PFSK-1 (cell line): Measurements from ENCODE around the gene TJAP1.

Source experiments
- POLR2AphosphoS5 ChIP-seq: IDR thresholded peaks from 2 replicates; pipeline ENCODE4 v1.6.1; 2012; ENCODE audit warnings: low read depth, mild to moderate bottlenecking, control low read depth, low read length, moderate library complexity
- TAF1 ChIP-seq: IDR thresholded peaks from 2 replicates; pipeline ENCODE4 v1.6.1; 2012; ENCODE audit warnings: low read length, control low read depth, borderline replicate concordance; ENCODE audit not compliant: insufficient read depth

DNA sequence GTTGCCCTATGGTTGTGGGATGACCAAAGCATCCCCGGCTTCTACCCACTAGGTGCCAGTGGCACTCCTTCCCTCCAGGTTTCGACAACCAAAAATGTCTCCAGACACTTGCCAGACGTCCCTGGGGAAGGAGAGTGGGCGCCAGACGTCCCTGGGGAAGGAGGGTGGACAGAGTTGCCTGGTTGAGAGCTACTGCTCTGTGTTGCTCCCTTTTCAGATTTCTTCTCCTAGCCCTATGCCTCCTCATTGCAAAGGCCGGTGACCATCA lies 19.7 kb downstream of the TJAP1 start:
- TF ChIP-seq POLR2AphosphoS5 (no peak), TAF1 (no peak)
